Glutamatergic neuron (in vitro differentiated cells): Measurements from ENCODE around the gene ARHGAP33. TPM values are rescaled to one million over a fixed set of nuclear protein-coding genes. Genes with fewer than 3 reads are reported as not detected.

Experiments used
- DNase-seq: peaks from one replicate; pipeline ENCODE4 v3.0.0; 2022
- H3K27ac Mint-ChIP-seq: one replicate; pipeline ENCODE4 v1.8.0; 2020; ENCODE audit warnings: mild to moderate bottlenecking, mixed read lengths, inconsistent platforms; ENCODE audit not compliant: unreplicated experiment
- H3K27me3 Mint-ChIP-seq: one replicate; pipeline ENCODE4 v1.8.0; 2020; ENCODE audit warnings: mild to moderate bottlenecking, moderate library complexity, mixed read lengths, inconsistent platforms; ENCODE audit not compliant: unreplicated experiment
- H3K36me3 Mint-ChIP-seq: one replicate; pipeline ENCODE4 v1.8.0; 2020; ENCODE audit warnings: mild to moderate bottlenecking, mixed read lengths, inconsistent platforms; ENCODE audit not compliant: unreplicated experiment
- H3K4me1 Mint-ChIP-seq: one replicate; pipeline ENCODE4 v1.8.0; 2020; ENCODE audit warnings: mild to moderate bottlenecking, low read depth, mixed read lengths, inconsistent platforms; ENCODE audit not compliant: unreplicated experiment
- H3K4me3 Mint-ChIP-seq: one replicate; pipeline ENCODE4 v1.8.0; 2020; ENCODE audit warnings: mild to moderate bottlenecking, mixed read lengths, inconsistent platforms; ENCODE audit not compliant: unreplicated experiment
- H3K9me3 Mint-ChIP-seq: one replicate; pipeline ENCODE4 v1.8.0; 2020; ENCODE audit warnings: mild to moderate bottlenecking, moderate library complexity, mixed read lengths, inconsistent platforms; ENCODE audit not compliant: unreplicated experiment
- CTCF ChIP-seq: fragments of 200-600 bp; sonication (generic); IDR thresholded peaks from one replicate; pipeline ENCODE4 v1.5.0; 2021; ENCODE audit not compliant: partially characterized antibody, unreplicated experiment
- total RNA-seq: library from RNA; stranded (reverse); fragmentation: NEBNext Ultra II Directional; extraction: Animal tissue kit (Norgen Biotek cat#: 25700); gene quantifications from one replicate; pipeline ENCODE4 v1.2.1, GENCODE V29; 2021; ENCODE audit not compliant: unreplicated experiment

Gene ARHGAP33
- total RNA-seq, 1 donor from 2014 or later: 180 TPM

- Mint-ChIP-seq H3K4me1 (peaks cover 6% of the 10 kb centered on the region), H3K36me3 (peaks cover 5% of the 10 kb centered on the region), H3K27ac (no peak overlapping the region), H3K9me3 (peaks cover 7% of the 10 kb centered on the region), H3K27me3 (peaks cover 10% of the 10 kb centered on the region), H3K4me3 (no peak overlapping the region)
- no peak for TF ChIP-seq CTCF
- no peak for DNase-seq
Observed at GRCh38 chr19:35785339-35785627, 9.9 kb downstream of the ARHGAP33 start.

GRCh38 chr19:35786299-35787160 lies 11.2 kb downstream of the ARHGAP33 start:
- TF ChIP-seq CTCF: no peak
- H3K36me3 Mint-ChIP-seq: peaks cover 5% of the 10 kb centered on the region
- peaks cover 7% of the 10 kb centered on the region for H3K9me3 Mint-ChIP-seq
- H3K27ac Mint-ChIP-seq: no peak overlapping the region
- no peak for DNase-seq
- peaks cover 10% of the 10 kb centered on the region for H3K27me3 Mint-ChIP-seq
- peaks cover 6% of the 10 kb centered on the region for H3K4me1 Mint-ChIP-seq
- peak overlapping the region; percentile 46 for H3K4me3 Mint-ChIP-seq

- Mint-ChIP-seq H3K4me3 (no peak overlapping the region), H3K27me3 (peaks cover 10% of the 10 kb centered on the region), H3K9me3 (peaks cover 7% of the 10 kb centered on the region), H3K27ac (no peak overlapping the region), H3K36me3 (peaks cover 5% of the 10 kb centered on the region), H3K4me1 (peaks cover 6% of the 10 kb centered on the region)
- TF ChIP-seq CTCF: no peak
- DNase-seq: no peak
Observed at GRCh38 chr19:35787227-35787799, 11.9 kb downstream of the ARHGAP33 start.

GRCh38 chr19:35788205-35788960 lies 13.0 kb downstream of the ARHGAP33 start:
- Mint-ChIP-seq H3K9me3 (peaks cover 4% of the 10 kb centered on the region), H3K27ac (no peak overlapping the region), H3K27me3 (peaks cover 6% of the 10 kb centered on the region), H3K4me1 (peaks cover 3% of the 10 kb centered on the region), H3K36me3 (peaks cover 5% of the 10 kb centered on the region), H3K4me3 (no peak overlapping the region)
- TF ChIP-seq CTCF: no peak
- no peak for DNase-seq
